HG03064 (cell line): ENCODE data around the gene TTC38.
"Not testable (repeated sequence)": the region's sequence is repeated elsewhere in the genome, so short reads cannot be mapped to it uniquely, and the experiment has no call there.

ENCODE experiments used
- ATAC-seq: cut with Tn5 transposase; IDR thresholded peaks from one replicate; pipeline ENCODE4 v1.9.1; 2021; ENCODE audit warnings: low read depth; ENCODE audit not compliant: unreplicated experiment

TTC38 gene

DNA sequence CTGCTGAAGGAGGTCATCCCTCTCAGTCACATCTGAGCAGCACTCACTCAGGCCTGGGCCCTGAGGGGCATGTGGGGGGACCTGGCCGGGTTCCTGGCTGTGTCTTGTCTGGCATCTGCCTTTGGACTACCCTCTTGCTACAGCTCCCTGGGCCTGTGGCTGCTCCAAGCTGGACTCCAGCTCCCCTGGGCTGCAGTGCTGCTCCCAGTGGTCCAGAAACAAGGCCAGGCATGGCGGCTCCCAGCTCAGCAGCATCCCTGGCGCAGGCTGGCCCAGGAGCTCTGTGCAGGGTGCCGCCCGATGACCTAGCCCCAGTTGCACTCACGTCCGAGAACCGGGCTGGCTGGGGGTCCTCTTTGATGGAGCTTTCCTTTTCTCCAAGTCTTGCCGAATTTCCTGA lies 23.0 kb upstream of the TTC38 start:
- ATAC-seq, result no peak

DNA sequence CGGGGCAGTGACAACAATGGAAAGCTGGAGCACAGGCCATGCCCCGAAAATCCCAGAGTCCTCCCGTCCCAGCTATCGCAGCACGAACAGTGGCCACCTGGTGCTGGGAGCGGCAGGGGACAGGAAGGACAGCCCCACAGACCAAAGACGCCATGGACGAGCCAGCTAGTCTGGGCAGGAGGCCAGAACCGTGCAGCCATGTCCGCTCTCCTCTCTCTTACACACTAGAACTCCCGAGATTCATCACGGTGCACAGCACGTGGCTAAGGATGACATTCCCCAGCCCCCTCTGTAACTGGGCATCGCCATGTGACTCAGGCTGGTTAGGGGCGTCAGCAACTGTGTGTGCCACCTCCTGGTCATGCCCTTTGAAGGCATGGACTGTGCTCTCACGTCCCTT lies 22.3 kb upstream of the TTC38 start:
- no peak for ATAC-seq

DNA sequence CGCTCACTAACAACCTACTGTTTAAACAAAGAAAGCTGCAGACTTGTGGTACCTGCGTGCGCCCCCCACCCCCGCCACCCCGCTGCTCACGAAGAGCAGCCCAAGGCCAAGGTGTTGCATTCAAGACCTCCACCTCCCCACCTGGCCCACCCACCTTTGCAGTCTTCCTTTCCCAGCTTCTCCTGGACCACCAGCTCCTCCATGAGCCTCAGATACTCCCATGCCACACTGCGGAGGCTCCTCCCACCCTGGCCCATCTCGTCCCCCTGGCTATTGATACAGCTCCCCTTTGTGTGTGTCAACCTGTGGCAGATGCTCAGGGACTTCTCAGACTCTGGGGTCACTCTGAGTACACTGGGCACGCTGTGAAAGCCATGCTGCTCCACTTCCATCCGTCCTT lies 21.6 kb upstream of the TTC38 start:
- no peak for ATAC-seq

DNA sequence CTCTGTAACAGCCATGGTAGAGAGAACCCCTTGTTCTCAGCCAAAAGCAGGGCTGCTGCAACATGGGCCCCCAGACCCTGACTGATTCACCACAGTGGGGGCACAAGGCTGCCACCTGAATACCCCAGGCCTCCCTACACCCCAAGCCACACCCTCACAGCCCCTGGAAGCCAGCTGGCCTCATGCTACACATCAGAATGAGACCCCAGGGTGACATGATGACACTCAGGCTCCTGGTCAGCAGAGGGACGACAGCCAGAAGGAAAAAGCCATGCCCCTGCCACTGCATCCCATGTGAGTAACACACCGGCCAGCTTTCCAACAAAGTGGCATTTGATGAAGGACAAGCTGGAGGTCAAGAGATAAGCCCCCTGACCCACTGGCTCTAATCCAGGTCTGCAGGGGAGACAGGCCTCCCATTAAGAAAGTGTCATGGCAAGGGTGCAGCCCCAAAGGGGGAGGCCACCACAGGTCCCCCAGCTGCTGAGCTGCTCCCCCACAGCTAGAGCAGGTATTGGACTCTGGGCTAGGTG lies 20.3 kb upstream of the TTC38 start:
- ATAC-seq, result no peak

DNA sequence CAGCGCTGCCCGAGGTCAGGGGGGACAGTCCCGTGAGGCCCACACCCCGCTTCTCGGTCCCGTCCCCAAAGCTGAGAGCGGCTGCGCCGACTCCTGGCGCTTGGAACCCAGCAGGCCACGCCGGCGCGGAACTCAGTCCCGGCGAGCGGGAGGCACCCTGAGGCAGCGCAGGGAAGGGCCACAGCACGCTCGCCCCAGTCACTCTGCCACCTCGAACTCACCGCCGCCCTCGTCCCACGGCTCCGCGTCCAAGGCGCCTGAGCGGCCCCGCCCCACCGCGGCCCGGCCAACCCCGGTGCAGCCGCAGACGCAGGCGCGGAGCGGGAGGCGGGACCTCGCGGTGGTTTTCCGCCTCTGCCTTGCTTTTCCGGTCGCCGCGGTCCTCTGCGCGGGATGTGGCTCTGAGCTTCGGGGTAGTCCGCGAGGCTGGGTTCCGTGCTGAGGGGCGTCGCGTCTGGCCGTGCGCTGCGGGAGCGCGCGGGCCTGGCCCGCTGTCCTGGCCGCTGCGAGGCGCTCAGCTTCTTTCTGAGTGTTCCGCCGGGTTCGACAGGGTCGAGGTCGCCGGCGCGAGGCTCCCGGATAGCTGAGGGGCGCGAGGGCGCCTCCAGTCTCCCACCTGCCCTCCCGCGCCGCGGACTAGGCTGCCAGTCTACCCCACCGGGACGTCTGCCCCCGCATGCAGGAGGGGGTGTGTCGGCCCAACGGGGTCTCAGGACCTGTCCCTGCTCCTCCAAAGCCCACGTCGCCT lies 17.6 kb upstream of the TTC38 start, which contains the start of gene CDPF1:
Gene CDPF1, minus strand, starts transcription at position 259 of the 748 bp plus-strand sequence. CDS start 2,009 bp downstream, outside the sequence.
- peak; percentile 68 for ATAC-seq

DNA sequence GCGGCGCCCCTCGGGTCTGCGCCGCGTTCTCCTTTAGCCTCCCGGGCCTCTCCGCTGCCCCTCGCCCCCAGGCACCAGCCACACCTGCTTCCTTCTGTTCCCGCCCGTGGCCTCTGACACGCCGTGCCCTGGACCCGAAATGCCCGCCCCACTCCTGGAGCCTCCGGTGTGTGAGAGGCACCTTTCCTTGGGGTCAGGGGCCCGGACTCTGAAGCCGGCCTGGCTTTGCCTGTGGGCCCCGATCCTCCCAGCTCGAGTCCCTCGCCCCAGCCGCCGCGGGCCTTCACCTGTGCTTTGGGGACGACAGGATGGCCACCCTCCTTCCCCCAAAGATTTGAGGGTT lies 17.1 kb upstream of the TTC38 start:
- no peak for ATAC-seq

DNA sequence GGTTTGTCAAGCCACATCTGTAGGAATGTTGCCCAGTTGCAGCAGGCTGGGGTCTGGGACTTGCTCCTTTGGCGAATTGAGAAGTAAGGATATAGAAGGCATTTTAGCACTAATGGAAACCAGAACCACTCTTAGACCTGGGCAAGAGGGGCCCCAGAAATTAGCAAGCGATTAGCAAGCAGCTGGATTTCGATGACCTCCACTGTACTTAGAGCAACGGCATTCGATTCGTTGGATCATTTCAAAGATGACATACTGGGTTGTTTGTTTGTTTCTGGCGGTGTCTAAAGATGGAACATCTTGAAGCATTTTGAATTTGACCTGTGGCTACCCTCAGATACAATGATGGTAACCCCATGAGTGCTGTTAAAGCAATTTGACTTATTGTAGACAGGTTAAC lies 16.5 kb upstream of the TTC38 start:
- no peak for ATAC-seq

DNA sequence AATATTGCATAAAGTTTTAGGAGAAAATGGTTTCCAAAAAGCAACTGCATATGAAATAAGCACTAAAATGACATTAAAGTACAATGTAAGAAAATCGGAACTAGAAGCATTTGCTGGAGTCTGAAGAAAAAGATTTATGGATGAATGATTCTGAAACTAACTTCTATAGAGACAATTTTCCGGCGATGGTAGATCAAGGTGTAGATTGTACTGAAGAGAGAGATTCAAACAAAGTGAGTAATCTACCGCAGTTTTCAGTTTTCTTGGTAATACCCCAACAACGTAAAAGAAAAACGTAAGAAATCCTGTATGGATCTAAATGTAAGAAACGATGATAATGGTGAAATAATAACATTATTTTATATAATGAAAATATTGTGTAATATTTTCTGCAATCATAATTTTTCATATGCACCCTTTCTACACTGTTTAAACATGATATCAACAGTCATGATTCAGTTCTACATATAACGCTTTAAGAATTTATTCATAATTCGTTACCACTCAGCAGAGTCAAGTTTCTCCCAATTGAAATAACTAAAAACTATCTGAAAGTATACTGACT lies 15.9 kb upstream of the TTC38 start:
- no peak for ATAC-seq

DNA sequence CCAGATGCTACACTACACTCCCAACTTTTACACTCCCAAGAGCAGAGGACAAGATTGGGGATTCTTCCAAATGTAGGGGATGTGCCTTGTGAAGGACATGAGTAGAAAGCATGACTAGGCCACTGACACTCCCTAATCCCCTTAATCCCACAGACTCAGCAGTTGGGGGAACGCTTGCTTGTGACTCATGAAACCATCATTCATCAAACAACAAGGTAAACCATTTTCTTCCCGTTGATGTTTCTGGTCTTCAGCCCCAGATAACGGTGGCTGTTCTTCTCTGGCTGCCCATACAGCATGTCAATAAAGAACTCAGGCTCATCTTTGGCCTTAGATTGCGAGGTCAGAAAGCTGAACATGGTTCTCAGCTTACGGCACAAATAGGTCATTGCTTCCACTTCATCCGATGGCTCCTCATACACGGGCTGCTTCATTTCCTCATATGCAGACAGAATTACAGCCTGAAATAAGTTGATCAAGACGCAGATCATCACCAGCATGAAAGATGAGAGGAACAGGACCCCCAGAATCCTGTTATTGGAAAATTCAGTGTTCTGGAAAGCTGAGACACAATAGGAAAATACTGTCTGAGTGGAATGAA lies 11.3 kb upstream of the TTC38 start:
- ATAC-seq, result no peak

DNA sequence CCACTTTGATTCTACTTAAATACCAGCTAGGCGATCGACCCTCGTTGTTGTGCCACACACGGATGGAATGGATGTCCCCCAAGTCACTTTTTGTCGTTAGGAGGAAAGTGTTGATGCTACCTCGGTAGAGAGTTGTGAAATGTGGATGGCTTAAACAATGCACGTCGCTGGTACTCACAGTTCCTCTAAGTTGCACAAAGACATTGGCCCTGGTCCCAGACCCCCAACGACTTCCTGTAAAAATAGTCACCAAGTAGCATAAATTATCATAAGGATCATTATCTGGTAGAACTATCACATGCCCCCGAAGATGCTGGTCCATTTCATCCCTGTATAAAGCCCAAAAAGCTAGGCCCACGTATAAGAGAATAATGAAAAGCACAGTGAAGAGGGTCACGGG lies 8.4 kb upstream of the TTC38 start:
- no peak for ATAC-seq

DNA sequence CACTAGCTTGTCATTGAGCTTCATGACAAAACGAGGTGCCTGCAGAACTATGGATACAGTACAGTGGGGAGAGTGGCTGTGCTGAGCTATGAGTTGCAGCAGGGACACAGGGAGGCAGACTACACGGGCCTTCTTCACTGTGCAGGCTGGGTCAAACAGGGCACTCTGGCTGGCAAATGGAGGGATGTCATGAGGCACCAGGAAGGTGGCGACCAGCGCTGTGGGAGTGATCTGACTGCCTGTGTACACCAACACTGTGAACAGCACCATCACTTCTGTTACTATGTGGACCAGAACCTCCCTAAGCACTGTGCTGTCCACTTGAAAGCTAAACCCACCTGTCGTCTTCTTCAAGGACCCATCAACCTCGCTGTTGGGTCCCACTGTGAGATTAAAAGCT lies 7.8 kb upstream of the TTC38 start:
- no peak for ATAC-seq

DNA sequence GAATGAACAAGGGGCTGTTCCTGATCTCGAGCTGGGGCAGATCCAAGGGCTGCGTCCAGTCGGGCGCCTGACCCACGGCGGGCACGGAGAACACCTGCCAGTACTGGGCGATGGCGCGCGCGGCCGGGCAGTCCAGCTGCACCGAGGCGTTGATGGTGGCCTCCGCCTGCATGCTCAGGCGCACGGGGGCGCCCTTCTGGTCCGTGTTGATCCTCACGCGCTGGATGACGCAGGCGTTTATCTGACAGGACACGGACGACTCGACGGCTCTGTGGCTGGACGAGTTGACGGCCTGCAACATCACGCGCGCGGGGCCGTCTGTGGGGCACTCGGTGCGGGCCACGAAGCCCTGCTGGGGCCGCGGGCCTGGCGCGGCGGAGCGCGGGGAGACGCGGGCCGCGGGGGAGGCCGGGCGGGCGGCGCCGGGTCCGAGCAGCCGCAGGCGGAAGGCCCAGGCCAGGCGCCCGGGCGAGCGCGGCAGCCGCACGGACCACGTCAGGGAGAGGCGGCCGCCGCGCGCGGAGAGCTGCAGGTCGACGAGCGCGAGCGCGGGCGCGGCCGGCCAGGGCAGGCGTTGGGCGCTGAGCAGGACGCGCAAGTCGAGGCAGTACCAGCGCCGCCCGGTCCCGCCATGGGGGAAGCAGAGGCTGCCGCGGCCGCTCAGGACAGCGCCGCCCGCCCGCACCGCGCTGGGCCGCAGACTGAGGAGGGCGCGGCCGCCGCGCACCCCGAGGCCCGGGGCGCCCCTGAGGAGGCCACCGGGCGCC lies 5.2 kb upstream of the TTC38 start:
- no peak for ATAC-seq

DNA sequence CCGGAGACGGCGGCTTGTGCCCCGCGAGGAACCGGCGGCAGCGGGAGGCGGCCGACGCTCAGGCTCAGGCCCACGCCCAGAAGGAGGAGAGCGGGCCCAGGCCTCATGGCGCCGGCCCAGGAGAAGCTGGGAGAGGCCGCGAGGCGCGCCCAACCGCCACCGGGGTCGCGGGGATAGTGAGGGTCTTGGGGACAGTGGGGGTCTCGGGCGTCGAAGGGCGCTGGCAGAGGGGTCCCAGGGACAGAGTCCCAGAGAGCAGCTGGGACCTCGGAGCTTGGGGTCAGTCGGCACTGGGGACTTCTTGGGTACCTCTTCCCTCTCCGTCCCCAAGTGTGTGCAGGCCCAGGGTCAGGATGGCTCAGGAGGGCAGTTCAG lies 4.6 kb upstream of the TTC38 start, which contains the start of gene PKDREJ:
Gene PKDREJ, minus strand, starts transcription at position 128 of the 375 bp plus-strand sequence. Its CDS starts 21 bp downstream, at position 107.
- ATAC-seq, result no peak

DNA sequence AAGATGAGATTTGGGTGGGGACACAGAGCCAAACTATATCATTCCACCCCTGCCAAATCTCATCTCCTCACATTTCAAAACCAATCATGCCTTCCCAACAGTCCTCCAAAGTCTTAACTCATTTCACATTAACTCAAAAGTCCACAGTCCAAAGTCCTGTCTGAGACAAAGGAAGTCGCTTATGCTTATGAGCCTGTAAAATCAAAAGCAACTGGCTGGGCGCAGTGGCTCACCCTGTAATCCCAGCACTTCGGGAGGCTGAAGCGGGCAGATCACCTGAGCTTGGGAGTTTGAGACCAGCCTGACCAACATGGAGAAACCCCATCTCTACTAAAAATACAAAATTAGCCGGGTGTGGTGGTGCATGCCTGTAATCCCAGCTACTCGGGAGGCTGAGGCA lies 3.3 kb upstream of the TTC38 start:
- not testable (repeated sequence) for ATAC-seq

DNA sequence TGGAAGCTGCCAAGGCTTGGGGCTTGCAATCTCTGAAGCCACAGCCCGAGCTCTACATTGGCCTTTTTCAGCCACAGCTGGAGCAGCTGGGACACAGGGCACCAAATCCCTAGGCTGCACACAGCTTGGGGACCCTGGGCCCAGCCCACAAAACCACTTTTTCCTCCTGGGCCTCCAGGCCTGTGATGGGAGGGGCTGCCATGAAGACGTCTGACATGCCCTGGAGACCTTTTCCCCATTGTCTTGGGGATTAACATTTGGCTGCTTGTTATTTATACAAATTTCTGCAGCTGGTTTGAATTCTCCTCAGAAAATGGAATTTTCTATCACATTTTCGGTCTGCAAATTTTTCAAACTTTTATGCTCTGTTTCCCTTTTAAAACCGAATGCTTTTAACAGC lies 2.2 kb upstream of the TTC38 start:
- not testable (repeated sequence) for ATAC-seq

DNA sequence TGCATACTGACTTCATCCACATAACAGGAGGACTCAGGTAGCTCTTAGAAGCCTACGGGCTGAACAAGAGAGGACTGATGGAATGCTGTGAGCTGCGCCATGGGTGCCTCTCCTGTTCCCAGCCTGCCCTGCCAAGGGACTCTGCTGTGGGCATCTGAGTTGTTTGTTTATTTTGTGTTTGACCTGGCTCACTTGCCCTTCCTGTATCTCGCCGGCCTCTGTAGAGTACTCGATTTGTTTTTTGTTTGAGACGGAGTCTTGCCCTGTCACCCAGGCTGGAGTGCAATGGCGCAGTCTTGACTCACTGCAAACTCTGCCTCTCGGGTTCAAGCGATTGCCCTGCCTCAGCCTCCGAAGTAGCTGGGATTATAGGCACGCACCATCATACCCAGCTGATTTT lies 1.8 kb downstream of the TTC38 start:
- ATAC-seq, result no peak

DNA sequence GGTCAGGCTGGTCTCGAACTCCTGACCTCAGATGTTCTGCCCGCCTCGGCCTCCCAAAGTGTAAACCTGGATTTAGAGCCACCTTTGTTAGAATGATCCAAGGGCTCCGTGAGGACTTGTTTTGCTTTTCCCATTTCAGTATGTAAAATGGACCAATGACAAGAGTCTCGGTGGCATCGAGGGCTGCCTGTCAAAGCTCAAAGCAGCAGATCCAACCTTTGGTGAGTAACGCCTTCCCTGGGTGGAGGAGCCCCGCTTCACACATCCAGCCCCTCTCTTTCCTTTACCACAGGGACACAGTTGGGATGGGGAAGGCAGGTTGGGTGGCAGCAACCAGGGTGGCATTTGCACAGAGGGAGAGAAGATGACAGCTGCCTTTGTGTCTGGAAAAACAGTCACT lies 4.4 kb downstream of the TTC38 start:
- ATAC-seq, result no peak

DNA sequence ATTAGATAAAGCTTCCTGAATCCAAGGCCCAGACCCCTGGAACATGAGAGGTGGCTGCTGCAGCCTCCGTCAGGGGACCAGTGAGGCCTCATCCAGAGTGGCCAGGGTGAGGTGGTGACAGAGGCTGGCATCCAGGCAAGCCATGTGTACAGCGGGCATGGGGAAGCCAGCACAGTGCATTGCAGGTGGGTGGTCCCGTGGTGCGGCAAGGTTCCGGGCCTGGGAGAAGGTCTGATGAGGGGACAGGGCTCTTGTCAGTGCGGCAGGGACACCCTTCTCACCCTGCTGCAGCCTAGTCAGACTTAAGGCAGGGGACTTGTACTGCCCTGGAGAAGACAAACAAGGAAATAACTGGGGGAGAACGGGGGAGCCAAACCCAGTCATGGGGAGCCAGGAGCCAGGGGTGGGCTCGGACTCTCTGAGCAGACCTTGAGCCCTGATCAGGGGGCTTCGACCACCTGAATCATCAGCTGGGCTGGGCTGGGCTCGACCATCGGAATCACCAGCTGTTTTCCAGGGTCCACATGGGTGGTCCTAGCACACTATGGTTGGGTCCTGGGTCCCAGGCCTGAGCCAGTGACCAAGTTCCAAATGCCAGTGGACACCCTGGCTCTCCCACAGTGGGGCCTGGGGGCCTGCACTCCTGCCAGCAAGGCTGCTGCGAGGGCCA lies 5.1 kb downstream of the TTC38 start:
- no peak for ATAC-seq

DNA sequence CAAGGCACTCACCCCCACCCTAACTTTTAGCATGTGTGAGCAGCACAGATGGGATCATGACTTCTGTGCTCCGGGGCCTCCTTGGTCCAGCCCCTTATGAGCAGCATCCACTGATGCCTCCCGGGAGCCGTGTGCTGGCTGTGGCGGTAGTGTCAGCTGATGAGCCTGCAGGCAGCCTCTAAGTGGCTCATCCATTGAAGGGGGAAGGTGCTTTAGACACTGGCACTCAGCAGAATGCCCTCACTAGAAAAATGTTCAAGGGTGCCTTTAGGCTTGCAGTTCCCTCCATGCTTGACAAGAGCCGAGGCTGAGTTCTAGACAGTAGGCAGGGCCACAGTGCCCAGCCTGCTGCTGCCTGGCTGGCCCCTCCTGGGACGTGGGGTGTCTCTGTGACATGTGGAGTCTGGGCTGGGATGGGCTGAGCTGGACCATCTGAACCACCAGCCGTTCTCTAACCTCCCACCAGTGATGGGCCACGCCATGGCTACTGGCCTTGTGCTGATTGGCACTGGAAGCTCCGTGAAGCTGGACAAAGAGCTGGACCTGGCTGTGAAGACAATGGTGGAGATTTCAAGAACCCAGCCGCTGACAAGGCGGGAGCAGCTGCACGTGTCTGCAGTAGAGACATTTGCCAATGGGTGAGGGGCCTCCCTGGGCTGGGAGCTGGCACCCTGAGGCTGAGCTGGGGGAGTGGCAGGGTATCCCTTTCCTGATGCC lies 5.8 kb downstream of the TTC38 start:
- ATAC-seq, result no peak

DNA sequence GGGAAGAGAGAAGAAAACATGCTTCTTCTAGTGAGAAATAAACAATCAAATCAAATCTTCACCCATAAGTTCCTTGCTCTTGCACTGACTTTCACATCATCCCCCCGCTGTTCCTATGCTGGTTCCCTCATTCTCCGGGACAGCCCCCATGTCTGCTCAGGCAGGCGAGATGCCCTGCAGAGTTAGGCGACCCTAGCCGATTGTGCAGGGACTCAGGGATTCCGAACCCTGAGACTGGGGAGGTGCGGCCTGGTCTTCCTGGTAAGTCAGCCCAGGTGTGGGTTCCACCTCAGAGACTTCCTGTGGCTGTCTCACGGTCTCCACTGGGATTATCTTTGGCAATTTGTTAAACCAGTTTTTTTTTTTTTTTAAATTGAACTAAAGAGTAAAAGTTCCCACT lies 6.6 kb downstream of the TTC38 start:
- no peak for ATAC-seq
